Measurements from ENCODE around the gene MLLT11. TPM values are rescaled to one million over a fixed set of nuclear protein-coding genes. Genes with fewer than 3 reads are reported as not detected.

Gene MLLT11, protein sequence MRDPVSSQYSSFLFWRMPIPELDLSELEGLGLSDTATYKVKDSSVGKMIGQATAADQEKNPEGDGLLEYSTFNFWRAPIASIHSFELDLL
- 9.8 and 12.4 TPM in 2 replicates for total RNA-seq

DNA sequence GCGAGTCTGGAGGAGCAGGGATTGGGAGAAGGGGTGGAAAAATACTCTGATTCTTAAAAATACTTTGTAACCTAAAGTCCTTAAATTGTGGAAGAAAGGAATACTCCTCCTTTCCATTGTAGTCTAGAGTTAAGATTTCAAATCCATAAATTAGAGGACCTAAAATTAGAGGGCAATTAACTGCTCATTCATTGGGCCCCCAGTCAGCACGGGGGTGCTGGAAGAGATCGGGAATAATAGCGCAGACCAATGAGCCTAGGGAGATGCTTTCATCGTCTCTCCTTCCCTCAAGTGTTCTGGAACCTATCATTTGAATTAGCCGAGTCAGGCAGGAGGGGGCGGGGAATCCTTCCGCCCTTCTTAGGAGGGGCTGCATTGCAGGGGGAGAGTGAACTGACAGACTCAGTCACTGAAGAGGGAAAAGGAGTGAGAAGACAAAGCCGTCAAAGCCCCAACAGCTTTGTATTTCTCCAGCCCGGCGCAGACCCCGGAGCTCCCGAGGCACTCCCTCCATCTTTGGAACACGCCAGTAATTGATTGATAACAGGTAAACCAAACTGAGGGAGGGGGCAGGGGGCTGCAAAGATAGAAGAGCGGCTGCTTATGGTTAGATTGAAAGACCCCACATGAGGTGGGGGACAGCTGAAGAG, at the start of gene MLLT11:
MLLT11 (plus strand) TSS at position 391 of the 650 bp plus-strand sequence. CDS start 6,828 bp downstream, outside the sequence.

DNA sequence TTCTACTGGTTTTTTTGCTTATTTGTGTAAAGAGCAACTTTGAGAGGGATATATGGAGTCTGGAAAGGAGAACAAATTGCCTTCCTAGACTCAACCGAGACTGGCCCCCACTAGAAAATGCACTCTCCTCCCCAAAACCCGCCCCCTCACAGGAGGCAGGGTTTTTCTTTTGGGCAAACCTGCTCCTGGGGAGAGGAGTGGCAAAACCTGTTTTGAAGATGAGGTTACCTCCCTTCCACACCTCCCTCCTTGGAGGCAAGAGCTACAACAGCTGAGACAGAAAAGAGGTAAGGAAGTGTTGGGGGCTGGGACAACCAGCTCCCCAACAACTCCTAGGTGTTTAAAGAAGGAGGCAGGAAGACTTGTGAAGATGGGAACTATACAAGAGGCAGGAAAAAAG, 23.8 kb upstream of the MLLT11 start, which contains the start of gene BNIPL:
BNIPL (plus strand) TSS at position 231 of the 400 bp plus-strand sequence; CDS start at position 371, 140 bp downstream.

DNA sequence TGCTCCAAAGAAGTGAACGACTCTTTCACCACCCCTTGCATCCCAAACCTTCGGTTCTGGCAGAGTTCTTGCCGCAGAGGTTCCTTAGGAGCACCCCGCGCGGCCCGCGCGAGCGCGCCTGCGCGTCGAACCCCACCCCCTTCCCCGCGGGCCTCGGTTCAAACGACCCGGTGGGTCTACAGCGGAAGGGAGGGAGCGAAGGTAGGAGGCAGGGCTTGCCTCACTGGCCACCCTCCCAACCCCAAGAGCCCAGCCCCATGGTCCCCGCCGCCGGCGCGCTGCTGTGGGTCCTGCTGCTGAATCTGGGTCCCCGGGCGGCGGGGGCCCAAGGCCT, 12.6 kb upstream of the MLLT11 start, which contains the start of gene C1orf56:
C1orf56 (plus strand) TSS at position 161 of the 334 bp plus-strand sequence; CDS start at position 258, 97 bp downstream.

DNA sequence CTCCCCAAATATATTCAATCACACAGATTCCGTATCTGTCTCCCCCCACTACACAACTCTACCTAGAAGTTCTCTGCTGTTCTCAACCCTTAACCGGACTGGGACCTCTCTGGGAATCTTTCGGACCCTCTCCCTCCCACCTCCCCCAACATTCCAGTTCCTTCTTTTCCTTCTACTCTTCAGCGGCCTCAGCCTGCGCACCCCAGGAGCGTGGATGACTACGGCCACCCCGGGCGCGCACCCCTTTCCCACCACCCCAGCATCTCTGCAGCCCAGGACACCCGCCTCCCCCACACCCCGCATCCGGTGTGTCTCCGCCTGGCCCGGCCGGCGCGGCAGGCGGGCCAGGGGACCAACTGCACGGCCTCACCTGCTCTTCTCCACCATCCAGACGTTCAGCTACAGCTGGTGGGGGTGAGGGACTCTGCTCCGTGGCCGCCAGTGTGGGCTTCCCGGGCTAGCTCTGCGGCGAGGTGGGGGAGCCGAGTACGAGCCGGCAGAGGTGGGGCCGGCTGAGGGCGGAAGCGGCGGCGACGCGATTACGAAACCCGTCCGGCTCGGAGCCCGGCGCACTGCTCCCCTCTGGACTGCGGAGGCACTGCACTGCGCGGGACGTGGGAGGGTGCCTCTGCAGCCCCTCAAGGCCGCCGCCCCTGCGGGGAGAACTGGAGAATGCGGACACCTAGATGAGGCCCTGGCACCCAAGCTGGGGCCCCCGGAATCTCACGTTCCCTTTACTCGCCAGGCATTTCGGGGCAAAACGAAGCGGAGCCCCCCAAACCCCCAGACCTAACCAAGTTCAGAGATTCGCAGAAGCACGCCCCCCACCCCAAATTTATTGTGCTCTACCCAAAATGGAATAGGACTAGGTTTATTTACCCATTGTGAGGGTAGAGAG, 839 bp upstream of the MLLT11 start, which contains the start of gene CDC42SE1:
CDC42SE1 (minus strand) TSS at position 514 of the 898 bp plus-strand sequence. CDS start 3,892 bp downstream, outside the sequence.

DNA sequence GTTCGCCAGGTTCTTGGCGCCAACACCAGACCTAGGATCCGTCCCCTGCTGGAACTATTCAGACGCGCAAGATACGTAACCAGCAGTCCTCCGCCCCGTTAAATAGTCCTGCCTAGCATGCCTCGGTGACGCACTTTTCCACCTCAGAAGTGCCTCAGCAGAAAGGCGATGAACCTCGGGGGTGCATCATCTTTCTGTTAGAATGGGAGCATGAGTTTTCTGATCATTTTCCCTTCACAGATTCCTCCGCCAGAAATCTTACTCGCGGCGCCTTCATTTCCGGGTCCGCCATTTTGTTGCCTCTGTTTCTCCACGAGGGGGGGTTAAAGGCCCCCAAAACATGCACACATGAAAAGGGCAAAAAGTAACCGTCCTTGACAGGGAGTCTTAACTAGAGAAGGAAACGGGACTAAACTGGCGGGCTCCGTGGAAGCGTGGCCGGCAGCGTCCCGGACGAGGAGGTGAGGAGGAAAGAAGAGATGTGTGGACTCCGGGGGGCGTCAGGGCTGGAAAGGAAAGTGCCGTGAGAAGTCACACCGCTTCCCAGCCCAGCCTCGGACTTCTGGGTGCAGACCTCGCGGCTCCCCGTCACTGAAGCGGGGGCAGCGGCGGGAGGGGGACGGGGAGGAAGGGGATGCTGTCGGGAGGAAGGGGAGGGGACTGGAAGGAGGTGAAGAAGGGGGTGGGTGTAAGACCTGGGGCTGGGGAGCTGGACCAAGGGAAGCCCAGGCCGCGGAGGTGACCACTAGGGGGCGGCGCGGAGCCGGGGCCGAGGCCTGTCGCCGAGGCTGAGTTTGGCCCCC, 10.5 kb downstream of the MLLT11 start, which contains the start of gene GABPB2:
GABPB2 (plus strand) TSS at position 288 of the 803 bp plus-strand sequence. CDS start 17,429 bp downstream, outside the sequence.

Small RNA genes within 50 kb of the gene (small RNA-seq; reads per million reads assigned to genes)
- gene RNU6-884P: 0.27 reads per million, percentile 4 among the genes with 10 or more reads in this experiment

Other genes with a start within 250 kb of the MLLT11 start
- 30.1 and 38.2 TPM in 2 replicates for gene ARNT, start 183.8 kb upstream of the MLLT11 start, total RNA-seq
- gene CTXND2, start 173.3 kb upstream of the MLLT11 start, total RNA-seq: not detected in 2 replicates
- gene SETDB1, start 134.0 kb upstream of the MLLT11 start, total RNA-seq: 44.4 and 45.6 TPM in 2 replicates
- gene CERS2, start 85.6 kb upstream of the MLLT11 start, total RNA-seq: 129 and 138 TPM in 2 replicates
- not detected in 2 replicates for gene ANXA9, start 78.1 kb upstream of the MLLT11 start, total RNA-seq
- 13.6 and 15.4 TPM in 2 replicates for gene MINDY1, start 53.5 kb upstream of the MLLT11 start, total RNA-seq
- 6.4 and 8.8 TPM in 2 replicates for gene PRUNE1, start 51.9 kb upstream of the MLLT11 start, total RNA-seq
- gene BNIPL, start 23.8 kb upstream of the MLLT11 start, total RNA-seq: not detected in 2 replicates
- gene C1orf56, start 12.6 kb upstream of the MLLT11 start, total RNA-seq: 2.5 and 2.6 TPM in 2 replicates
- gene CDC42SE1, start 775 bp upstream of the MLLT11 start, total RNA-seq: 73.2 and 88.8 TPM in 2 replicates
- 4.6 and 6.8 TPM in 2 replicates for gene GABPB2, start 10.4 kb downstream of the MLLT11 start, total RNA-seq
- 15.6 and 17.6 TPM in 2 replicates for gene SEMA6C, start 86.2 kb downstream of the MLLT11 start, total RNA-seq
- gene TNFAIP8L2, start 96.3 kb downstream of the MLLT11 start, total RNA-seq: not detected in 2 replicates
- gene LYSMD1, start 105.5 kb downstream of the MLLT11 start, total RNA-seq: 5.2 TPM in 2 replicates
- gene SCNM1, start 105.7 kb downstream of the MLLT11 start, total RNA-seq: 30.4 and 33.4 TPM in 2 replicates
- gene TMOD4, start 115.6 kb downstream of the MLLT11 start, total RNA-seq: not detected in 2 replicates
- 58.5 and 60.7 TPM in 2 replicates for gene VPS72, start 129.8 kb downstream of the MLLT11 start, total RNA-seq
- 57.8 and 58.0 TPM in 2 replicates for gene PIP5K1A, start 138.2 kb downstream of the MLLT11 start, total RNA-seq
- gene PSMD4, start 194.3 kb downstream of the MLLT11 start, total RNA-seq: 132 and 160 TPM in 2 replicates
- gene ZNF687, start 221.9 kb downstream of the MLLT11 start, total RNA-seq: 16.4 and 22.9 TPM in 2 replicates